Right atrium auricular region (tissue), 2 donors: ENCODE results near the gene DDX56. TPM values are rescaled to one million over a fixed set of nuclear protein-coding genes. Genes with fewer than 3 reads are reported as not detected.

ENCODE experiments used
- DNase-seq: peaks from one replicate; pipeline ENCODE4 v3.0.0-alpha.2; 2019; ENCODE audit warnings: low spot score
- H3K27ac ChIP-seq, 2 donors: fragments of 200-600 bp; sonication (generic); 1 replicate in 1 of 2; 2 replicates in 1 of 2; pipeline ENCODE4 v1.5.1; 2016 to 2019
- H3K27me3 ChIP-seq, 2 donors: fragments of 200-600 bp; sonication (generic); one replicate each; pipeline versions ENCODE4 v1.5.1 to v1.6.0; 2017 to 2019
- H3K36me3 ChIP-seq: fragments of 200-600 bp; sonication (generic); one replicate; pipeline ENCODE4 v1.5.1; 2016
- H3K4me1 ChIP-seq, 2 donors: fragments of 200-600 bp; sonication (generic); one replicate each; pipeline versions ENCODE4 v1.5.1 to v1.6.0; 2017 to 2019
- H3K4me3 ChIP-seq, 2 donors: fragments of 200-600 bp; sonication (generic); 1 replicate in 1 of 2; 2 replicates in 1 of 2; pipeline ENCODE4 v1.5.1; 2017 to 2019; ENCODE audit warnings: mild to moderate bottlenecking in 1 of 2, moderate library complexity in 1 of 2
- H3K9me3 ChIP-seq, 2 donors: fragments of 200-600 bp; sonication (generic); one replicate each; pipeline ENCODE4 v1.5.1; 2019
- CTCF ChIP-seq, 2 donors: fragments of 200-600 bp; sonication (generic); IDR thresholded peaks; one replicate each; pipeline ENCODE4 v1.5.1; 2019; ENCODE audit warnings: antibody characterized with exemption in 2 of 2
- total RNA-seq, 2 donors: library from RNA; depleted of rRNA; stranded (reverse); fragments of >200 nt; gene quantifications; one replicate each; pipeline ENCODE4 v1.1.0, GENCODE V29; 2016

DDX56 gene
- total RNA-seq, 2 donors from 2014 or later, result 24.4 to 28.1 TPM

GRCh38 chr7:44549457-44549856 is 24.3 kb downstream of the DDX56 start:
- no peak for DNase-seq
- Histone ChIP-seq H3K27ac (no peak overlapping the region), H3K36me3 (no peaks in the 10 kb centered on the region), H3K27me3 (no peaks in the 10 kb centered on the region), H3K4me3 (no peak overlapping the region), H3K4me1 (no peaks in the 10 kb centered on the region), H3K9me3 (no peaks in the 10 kb centered on the region)
- TF ChIP-seq CTCF (IDR thresholded peaks at IDR 0.05), result no peak

- H3K27ac ChIP-seq, result no peak overlapping the region
- no peaks in the 10 kb centered on the region for H3K27me3 ChIP-seq
- TF ChIP-seq CTCF (IDR thresholded peaks at IDR 0.05), result no peak
- no peaks in the 10 kb centered on the region for H3K9me3 ChIP-seq
- H3K4me3 ChIP-seq, result no peak overlapping the region
- H3K36me3 ChIP-seq, result no peaks in the 10 kb centered on the region
- no peak for DNase-seq
- H3K4me1 ChIP-seq, result no peaks in the 10 kb centered on the region
Observed at GRCh38 chr7:44548893-44549292, 24.8 kb downstream of the DDX56 start.

DNA sequence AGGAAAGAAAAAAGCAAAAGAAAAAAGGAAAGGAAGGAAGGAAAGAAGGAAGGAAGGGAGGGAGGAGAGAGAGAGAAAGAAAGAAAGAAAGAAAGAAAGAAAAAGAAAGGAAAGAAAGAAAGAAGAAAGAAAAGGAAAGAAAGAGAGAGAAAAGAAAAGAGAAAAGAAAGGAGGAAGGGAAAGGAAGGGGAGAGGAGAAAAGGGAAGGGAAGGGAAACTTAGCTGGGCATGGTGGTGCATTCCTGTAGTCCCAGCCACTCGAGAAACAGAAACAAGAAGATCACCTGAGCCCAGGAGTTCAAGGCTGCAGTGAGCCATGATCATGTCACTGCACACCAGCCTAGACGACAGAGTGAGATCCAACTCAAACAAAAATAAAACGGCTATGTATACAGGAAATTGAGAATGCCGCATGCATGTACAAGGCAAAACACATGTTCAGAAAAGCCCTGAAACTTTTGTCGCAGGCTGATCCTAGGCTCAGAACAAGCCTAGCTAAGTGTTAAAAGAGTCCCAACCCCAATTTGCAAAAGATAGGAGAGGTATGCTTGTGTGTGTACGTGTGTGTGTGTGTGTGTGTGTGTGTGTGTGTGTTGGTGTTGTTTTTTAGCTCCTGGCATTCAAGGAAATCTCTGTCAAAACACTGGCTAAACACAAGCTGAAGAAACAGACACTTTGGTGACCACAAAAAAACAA is 26.0 kb downstream of the DDX56 start:
- Histone ChIP-seq H3K9me3 (no peaks in the 10 kb centered on the region), H3K36me3 (no peaks in the 10 kb centered on the region), H3K4me3 (no peak overlapping the region), H3K27ac (no peak overlapping the region), H3K4me1 (no peaks in the 10 kb centered on the region), H3K27me3 (no peaks in the 10 kb centered on the region)
- DNase-seq, result no peak
- TF ChIP-seq CTCF (IDR thresholded peaks at IDR 0.05), result no peak

GRCh38 chr7:44541876-44542610 is 31.7 kb downstream of the DDX56 start:
- Histone ChIP-seq H3K36me3 (no peaks in the 10 kb centered on the region), H3K4me3 (no peak overlapping the region), H3K9me3 (no peaks in the 10 kb centered on the region), H3K27me3 (no peaks in the 10 kb centered on the region), H3K27ac (no peak overlapping the region), H3K4me1 (no peaks in the 10 kb centered on the region)
- no peak for TF ChIP-seq CTCF (IDR thresholded peaks at IDR 0.05)
- no peak for DNase-seq

DNA sequence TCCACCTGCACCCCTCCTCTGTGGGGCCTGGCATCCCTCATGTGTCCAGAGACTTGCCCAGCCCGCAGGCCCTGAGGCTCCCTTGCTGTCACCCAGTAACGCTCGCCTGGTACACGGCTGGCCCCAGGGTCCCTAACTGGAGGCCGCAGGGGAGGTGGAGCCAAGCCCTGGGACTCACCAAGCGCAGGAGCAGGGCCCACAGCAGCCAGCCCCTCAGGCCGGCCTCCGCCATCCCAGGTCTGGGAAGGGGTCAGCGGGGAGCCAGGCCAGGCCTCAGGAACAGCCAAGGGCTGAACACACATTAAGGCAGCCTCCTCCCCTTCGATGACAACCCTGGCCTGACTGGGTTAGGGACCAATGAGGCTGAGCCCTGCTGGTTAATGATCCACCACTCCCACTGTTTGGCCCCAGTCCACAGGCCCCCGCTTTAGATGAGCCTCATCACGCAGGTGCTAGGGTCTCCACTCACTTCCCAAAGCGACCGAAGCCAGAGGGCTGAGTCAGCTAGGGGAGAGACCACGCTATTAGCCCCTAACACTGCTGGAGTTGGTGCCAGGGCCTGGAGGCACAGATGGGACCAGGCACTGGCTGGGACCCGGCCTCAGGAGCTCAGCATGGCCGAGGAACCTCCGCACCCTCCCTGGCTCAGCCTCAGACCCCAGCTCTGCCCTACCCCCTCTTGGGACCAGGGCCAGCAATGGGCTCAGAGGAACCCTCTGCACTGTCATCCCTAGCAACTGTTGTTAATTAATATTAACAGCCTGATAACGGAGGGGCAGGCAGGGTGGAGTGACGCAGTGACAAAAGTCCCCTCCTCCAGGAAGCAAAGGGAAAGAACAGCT is 32.5 kb downstream of the DDX56 start, which contains the start of gene NPC1L1:
TSS of gene NPC1L1 (minus strand) at position 303 of the 842 bp plus-strand sequence. CDS start at position 232, 71 bp downstream.
- DNase-seq, result no peak
- no peaks in the 10 kb centered on the region for H3K9me3 ChIP-seq
- H3K4me3 ChIP-seq, result no peak within 1 kb of the TSS
- no peak for TF ChIP-seq CTCF (IDR thresholded peaks at IDR 0.05)
- no peak within 1 kb of the TSS for H3K27ac ChIP-seq
- no peaks in the 10 kb centered on the region for H3K36me3 ChIP-seq
- H3K27me3 ChIP-seq, result no peaks in the 10 kb centered on the region
- no peaks in the 10 kb centered on the region for H3K4me1 ChIP-seq
